ENCODE measurements around the gene PHOX2B. TPM values are rescaled to one million over a fixed set of nuclear protein-coding genes. Genes with fewer than 3 reads are reported as not detected.

PHOX2B gene
- total RNA-seq, 1 experiment from 2014 or later: not detected

- no peaks in the 10 kb centered on the region for H4K20me1 ChIP-seq (ENCODE audit: low read length)
- H3K4me2 ChIP-seq (ENCODE audit: low read length): no peak overlapping the region
- H3K9me2 ChIP-seq (replicated peaks; ENCODE audit: low read length): no peaks in the 10 kb centered on the region
- H3F3A ChIP-seq (ENCODE audit: low read length, unreplicated experiment): no peaks in the 10 kb centered on the region
- TF ChIP-seq CTCF (conservative IDR thresholded peaks at IDR 0.05; ENCODE audit: low read depth, low read length) (no peak), EZH2phosphoT487 (IDR thresholded peaks at IDR 0.05; ENCODE audit: borderline replicate concordance, low read length) (no peak), EZH2 (IDR thresholded peaks at IDR 0.05; ENCODE audit: low read length, unreplicated experiment) (no peak)
- H3K27me3 ChIP-seq (ENCODE audit: low read length): peaks cover 78% of the 10 kb centered on the region
- intact Hi-C loops (cut with micrococcal nuclease): no loop called here
- no peaks in the 10 kb centered on the region for H3K36me3 ChIP-seq (ENCODE audit: low read depth, low read length)
- no peak overlapping the region for H3K27ac ChIP-seq (ENCODE audit: low read length)
- POLR2A ChIA-PET (ENCODE audit: unreplicated experiment): no interaction called here
- no peak for DNase-seq
- no peak overlapping the region for H2AFZ ChIP-seq (ENCODE audit: low read length)
- H3K4me3 ChIP-seq (ENCODE audit: low read length): no peak overlapping the region
- BruUV-seq (replicated peaks): no TSS peak
- no peaks in the 10 kb centered on the region for H3K9me3 ChIP-seq (ENCODE audit: low read length)
- CTCF ChIA-PET: no interaction called here
- no peak overlapping the region for H3K9ac ChIP-seq (ENCODE audit: low read length)
- no peaks in the 10 kb centered on the region for H3K79me2 ChIP-seq (ENCODE audit: low read length)
- no peak for ATAC-seq
- H3K4me1 ChIP-seq (ENCODE audit: insufficient read depth, low read length): no peaks in the 10 kb centered on the region
These were observed 2.3 kb upstream of the PHOX2B start for GRCh38 chr4:41750626-41751448.

GRCh38 chr4:41750121-41750625 lies 1.6 kb upstream of the PHOX2B start:
- Histone ChIP-seq H3K27me3 (ENCODE audit: low read length) (peaks cover 71% of the 10 kb centered on the region), H3K27ac (ENCODE audit: low read length) (no peak overlapping the region), H3K9me3 (ENCODE audit: low read length) (no peaks in the 10 kb centered on the region), H3F3A (ENCODE audit: low read length, unreplicated experiment) (no peaks in the 10 kb centered on the region), H3K4me2 (ENCODE audit: low read length) (no peak overlapping the region), H3K9ac (ENCODE audit: low read length) (no peak overlapping the region), H3K4me1 (ENCODE audit: insufficient read depth, low read length) (no peaks in the 10 kb centered on the region), H3K9me2 (replicated peaks; ENCODE audit: low read length) (no peaks in the 10 kb centered on the region), H3K36me3 (ENCODE audit: low read depth, low read length) (no peaks in the 10 kb centered on the region), H2AFZ (ENCODE audit: low read length) (no peak overlapping the region), H3K4me3 (ENCODE audit: low read length) (no peak overlapping the region), H4K20me1 (ENCODE audit: low read length) (no peaks in the 10 kb centered on the region), H3K79me2 (ENCODE audit: low read length) (no peaks in the 10 kb centered on the region)
- DNase-seq: no peak
- intact Hi-C loops (cut with micrococcal nuclease): no loop called here
- TF ChIP-seq CTCF (conservative IDR thresholded peaks at IDR 0.05; ENCODE audit: low read depth, low read length) (no peak), EZH2 (IDR thresholded peaks at IDR 0.05; ENCODE audit: low read length, unreplicated experiment) (no peak), EZH2phosphoT487 (IDR thresholded peaks at IDR 0.05; ENCODE audit: borderline replicate concordance, low read length) (no peak)
- BruUV-seq (replicated peaks): no TSS peak
- ChIA-PET CTCF (no interaction called here), POLR2A (ENCODE audit: unreplicated experiment) (no interaction called here)
- no peak for ATAC-seq

GRCh38 chr4:41749631-41750039 lies 1.1 kb upstream of the PHOX2B start:
- ATAC-seq (no peak), DNase-seq (no peak)
- no peaks in the 10 kb centered on the region for H3K9me2 ChIP-seq (replicated peaks; ENCODE audit: low read length)
- no peaks in the 10 kb centered on the region for H3K4me1 ChIP-seq (ENCODE audit: insufficient read depth, low read length)
- H3K9ac ChIP-seq (ENCODE audit: low read length): no peak overlapping the region
- no peaks in the 10 kb centered on the region for H3K36me3 ChIP-seq (ENCODE audit: low read depth, low read length)
- ChIA-PET CTCF (no interaction called here), POLR2A (ENCODE audit: unreplicated experiment) (no interaction called here)
- no peak overlapping the region for H3K4me3 ChIP-seq (ENCODE audit: low read length)
- H2AFZ ChIP-seq (ENCODE audit: low read length): no peak overlapping the region
- peaks cover 68% of the 10 kb centered on the region for H3K27me3 ChIP-seq (ENCODE audit: low read length)
- no peaks in the 10 kb centered on the region for H3K9me3 ChIP-seq (ENCODE audit: low read length)
- H4K20me1 ChIP-seq (ENCODE audit: low read length): no peaks in the 10 kb centered on the region
- H3K79me2 ChIP-seq (ENCODE audit: low read length): no peaks in the 10 kb centered on the region
- intact Hi-C loops (cut with micrococcal nuclease): no loop called here
- H3K27ac ChIP-seq (ENCODE audit: low read length): no peak overlapping the region
- no peak for TF ChIP-seq EZH2phosphoT487 (IDR thresholded peaks at IDR 0.05; ENCODE audit: borderline replicate concordance, low read length)
- TF ChIP-seq CTCF (conservative IDR thresholded peaks at IDR 0.05; ENCODE audit: low read depth, low read length): no peak
- no peak for TF ChIP-seq EZH2 (IDR thresholded peaks at IDR 0.05; ENCODE audit: low read length, unreplicated experiment)
- no peaks in the 10 kb centered on the region for H3F3A ChIP-seq (ENCODE audit: low read length, unreplicated experiment)
- no peak overlapping the region for H3K4me2 ChIP-seq (ENCODE audit: low read length)
- BruUV-seq (replicated peaks): no TSS peak
